Left renal cortex interstitium (tissue), 4 donors: ENCODE measurements around the gene IGFBP4. TPM values are rescaled to one million over a fixed set of nuclear protein-coding genes. Genes with fewer than 3 reads are reported as not detected.

Experiments
- polyA plus RNA-seq, 4 donors: library from polyadenylated mRNA; unstranded; fragments of 120-200 nt; gene quantifications; one replicate each; pipeline ENCODE4 v1.2.1, GENCODE V29; 2013; ENCODE audit not compliant: insufficient read length in 4 of 4

The IGFBP4 gene
- polyA plus RNA-seq, 4 donors = 326 to 393 (median 358) TPM

Other genes starting within 250 kb of the IGFBP4 start
- gene WIPF2, start 224.1 kb upstream of the IGFBP4 start, polyA plus RNA-seq = 10 to 100 TPM; 26.1 to 32.8 (median 29.1) TPM
- gene CDC6, start 155.6 kb upstream of the IGFBP4 start, polyA plus RNA-seq = 10 to 100 TPM; 19.9 to 24.2 (median 23.3) TPM
- gene RARA, start 134.3 kb upstream of the IGFBP4 start, polyA plus RNA-seq = 10 to 100 TPM; 35.1 to 42.9 (median 39.2) TPM
- gene GJD3, start 78.7 kb upstream of the IGFBP4 start, polyA plus RNA-seq = not detected
- 100 to 1,000 TPM; 157 to 182 (median 167) TPM for gene TOP2A, start 25.6 kb upstream of the IGFBP4 start, polyA plus RNA-seq
- gene TNS4, start 58.2 kb downstream of the IGFBP4 start, polyA plus RNA-seq = under 1 TPM; 0.05 to 0.32 (median 0.14) TPM
- under 1 TPM; 0.34 to 0.48 (median 0.44) TPM for gene CCR7, start 122.0 kb downstream of the IGFBP4 start, polyA plus RNA-seq
- gene SMARCE1, start 204.4 kb downstream of the IGFBP4 start, polyA plus RNA-seq = 100 to 1,000 TPM; 243 to 283 (median 254) TPM
- under 1 TPM; 0.07 to 0.51 (median 0.25) TPM for gene KRT222, start 221.7 kb downstream of the IGFBP4 start, polyA plus RNA-seq